Measurements from ENCODE around the gene EMX2.

The EMX2 gene

DNA sequence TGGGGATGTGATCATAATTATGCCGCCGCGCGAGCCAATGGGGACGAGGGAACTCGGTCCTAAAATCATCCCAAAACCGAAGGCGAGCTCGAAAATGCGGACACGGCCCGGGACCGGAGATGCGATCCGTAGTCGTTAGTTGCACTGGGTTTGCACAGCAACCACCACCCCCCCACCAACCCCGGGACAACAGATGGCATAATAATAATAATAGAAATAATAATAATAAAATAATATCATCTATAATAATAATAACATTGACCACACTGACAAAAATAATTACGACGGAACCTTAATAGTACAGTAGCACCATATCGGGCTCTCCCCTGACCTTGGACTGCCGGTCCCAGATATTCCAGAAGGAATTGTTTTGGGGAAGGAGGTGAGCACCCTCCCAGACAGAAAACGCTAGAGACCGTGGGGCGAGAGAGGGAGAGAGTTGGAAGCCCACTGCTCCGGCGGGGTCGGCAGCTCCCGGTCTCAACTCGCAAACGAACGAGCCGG lies 1.1 kb upstream of the EMX2 start:
- H3K4me3 ChIP-seq (ENCODE audit: low read depth, low read length) = no peak overlapping the region
- TF ChIP-seq, protein P1, sequence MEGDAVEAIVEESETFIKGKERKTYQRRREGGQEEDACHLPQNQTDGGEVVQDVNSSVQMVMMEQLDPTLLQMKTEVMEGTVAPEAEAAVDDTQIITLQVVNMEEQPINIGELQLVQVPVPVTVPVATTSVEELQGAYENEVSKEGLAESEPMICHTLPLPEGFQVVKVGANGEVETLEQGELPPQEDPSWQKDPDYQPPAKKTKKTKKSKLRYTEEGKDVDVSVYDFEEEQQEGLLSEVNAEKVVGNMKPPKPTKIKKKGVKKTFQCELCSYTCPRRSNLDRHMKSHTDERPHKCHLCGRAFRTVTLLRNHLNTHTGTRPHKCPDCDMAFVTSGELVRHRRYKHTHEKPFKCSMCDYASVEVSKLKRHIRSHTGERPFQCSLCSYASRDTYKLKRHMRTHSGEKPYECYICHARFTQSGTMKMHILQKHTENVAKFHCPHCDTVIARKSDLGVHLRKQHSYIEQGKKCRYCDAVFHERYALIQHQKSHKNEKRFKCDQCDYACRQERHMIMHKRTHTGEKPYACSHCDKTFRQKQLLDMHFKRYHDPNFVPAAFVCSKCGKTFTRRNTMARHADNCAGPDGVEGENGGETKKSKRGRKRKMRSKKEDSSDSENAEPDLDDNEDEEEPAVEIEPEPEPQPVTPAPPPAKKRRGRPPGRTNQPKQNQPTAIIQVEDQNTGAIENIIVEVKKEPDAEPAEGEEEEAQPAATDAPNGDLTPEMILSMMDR (IDR thresholded peaks at IDR 0.05; ENCODE audit: borderline replicate concordance, insufficient read depth, low read depth, low read length) = no peak

DNA sequence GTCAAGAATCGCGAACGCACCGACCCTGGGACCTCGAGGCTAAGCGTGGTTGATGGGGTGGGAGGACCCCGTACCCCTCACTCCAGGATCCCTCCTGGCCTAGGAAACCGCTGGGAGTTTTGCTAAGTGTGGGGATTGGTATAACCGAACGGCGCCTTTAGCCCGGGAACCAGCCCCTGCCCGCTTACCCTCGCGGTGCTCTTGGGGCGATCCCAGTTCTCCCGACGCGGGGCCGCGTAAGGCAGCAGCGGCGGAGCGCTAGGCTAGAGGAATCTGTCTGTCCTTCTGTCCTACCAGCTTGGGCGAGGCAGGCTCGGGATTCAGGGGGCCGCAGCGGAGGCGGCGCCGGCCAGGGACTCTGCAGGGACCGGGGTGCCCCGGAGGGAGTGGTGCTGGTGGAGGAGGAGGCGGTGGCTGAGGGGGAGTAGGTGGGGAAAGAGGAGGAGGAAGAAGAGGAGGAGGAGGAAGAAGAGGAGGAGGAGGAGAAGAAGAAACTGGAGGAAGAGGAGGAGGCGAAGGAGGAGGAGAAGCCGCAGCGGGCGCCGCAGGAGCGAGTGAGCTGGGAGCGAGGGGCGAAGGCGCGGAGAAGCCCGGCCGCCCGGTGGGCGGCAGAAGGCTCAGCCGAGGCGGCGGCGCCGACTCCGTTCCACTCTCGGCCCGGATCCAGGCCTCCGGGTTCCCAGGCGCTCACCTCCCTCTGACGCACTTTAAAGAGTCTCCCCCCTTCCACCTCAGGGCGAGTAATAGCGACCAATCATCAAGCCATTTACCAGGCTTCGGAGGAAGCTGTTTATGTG lies 439 bp upstream of the EMX2 start:
- TF ChIP-seq, protein P1 (IDR thresholded peaks at IDR 0.05; ENCODE audit: borderline replicate concordance, insufficient read depth, low read depth, low read length) = no peak
- H3K4me3 ChIP-seq (ENCODE audit: low read depth, low read length) = no peak overlapping the region

- TF ChIP-seq, protein P1 (IDR thresholded peaks at IDR 0.05; ENCODE audit: borderline replicate concordance, insufficient read depth, low read depth, low read length) = no peak
- H3K4me3 ChIP-seq (ENCODE audit: low read depth, low read length) = no peak overlapping the region
These were observed 868 bp downstream of the EMX2 start for GRCh38 chr10:117543225-117544003.

- no peak overlapping the region for H3K4me3 ChIP-seq (ENCODE audit: low read depth, low read length)
- TF ChIP-seq, protein P1 (IDR thresholded peaks at IDR 0.05; ENCODE audit: borderline replicate concordance, insufficient read depth, low read depth, low read length) = no peak
These were observed 1.6 kb downstream of the EMX2 start for GRCh38 chr10:117544004-117544701.

DNA sequence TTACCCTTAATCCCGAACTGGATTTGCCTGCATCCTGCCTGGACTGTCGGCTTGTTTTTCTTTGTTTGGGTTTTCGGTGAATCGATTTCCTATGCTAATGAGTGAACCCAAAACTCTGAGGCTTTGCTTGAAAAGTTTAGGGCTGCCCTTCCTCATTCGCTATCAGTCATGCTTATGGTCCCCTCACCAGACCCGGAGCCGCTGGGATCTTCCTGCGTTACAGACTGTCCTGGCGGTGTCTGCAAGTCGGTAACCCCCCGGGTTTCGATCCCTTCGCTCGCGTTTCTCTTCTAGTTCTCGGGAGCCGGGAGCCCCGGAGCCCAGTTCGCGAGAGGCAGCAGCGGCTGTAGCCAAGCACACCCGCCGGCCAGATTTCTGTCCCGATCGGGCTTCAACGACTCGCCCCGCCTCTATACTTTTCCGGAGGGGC lies 2.2 kb downstream of the EMX2 start:
- TF ChIP-seq, protein P1 (IDR thresholded peaks at IDR 0.05; ENCODE audit: borderline replicate concordance, insufficient read depth, low read depth, low read length) = no peak
- H3K4me3 ChIP-seq (ENCODE audit: low read depth, low read length) = no peak overlapping the region

DNA sequence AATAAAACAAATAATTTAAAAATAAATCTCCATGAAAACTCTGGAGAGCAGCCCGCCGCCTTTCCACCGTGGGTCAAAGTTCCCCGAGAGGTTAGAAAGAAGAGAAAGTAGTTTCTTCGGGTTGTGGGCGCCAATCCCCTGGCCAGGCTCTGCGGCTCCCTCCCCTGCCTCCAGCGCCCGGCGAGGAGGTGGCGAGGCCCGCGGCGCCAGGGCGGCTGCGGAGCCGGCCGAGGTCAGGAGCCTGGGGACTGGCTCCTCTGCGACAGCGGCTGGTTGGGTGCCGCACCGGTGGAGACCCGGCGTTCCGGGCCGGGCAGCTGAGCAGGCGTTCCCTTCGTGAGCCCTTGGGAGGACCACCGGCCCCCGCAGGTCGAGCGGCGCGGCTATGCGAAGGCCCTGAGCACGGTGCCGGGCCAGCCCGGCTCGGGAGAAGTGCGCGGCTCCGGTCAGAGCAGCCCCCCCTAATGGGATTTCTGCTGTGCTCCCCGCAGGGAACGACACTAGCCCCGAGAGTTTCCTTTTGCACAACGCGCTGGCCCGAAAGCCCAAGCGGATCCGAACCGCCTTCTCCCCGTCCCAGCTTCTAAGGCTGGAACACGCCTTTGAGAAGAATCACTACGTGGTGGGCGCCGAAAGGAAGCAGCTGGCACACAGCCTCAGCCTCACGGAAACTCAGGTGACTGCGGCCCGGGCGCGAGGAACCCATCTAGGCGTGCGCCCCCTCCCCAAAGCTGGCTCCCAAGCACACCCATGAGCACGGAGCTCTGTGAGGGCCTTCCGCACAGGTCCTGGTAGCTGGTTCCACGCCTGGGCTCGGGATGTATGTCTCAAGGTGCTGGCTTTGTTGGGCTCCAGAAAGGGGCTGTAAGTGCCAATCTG lies 2.8 kb downstream of the EMX2 start:
- no peak overlapping the region for H3K4me3 ChIP-seq (ENCODE audit: low read depth, low read length)
- TF ChIP-seq, protein P1 (IDR thresholded peaks at IDR 0.05; ENCODE audit: borderline replicate concordance, insufficient read depth, low read depth, low read length) = no peak

All from GM12875 (cell line).